ENCODE results near the gene SREBF2.

The SREBF2 gene

DNA sequence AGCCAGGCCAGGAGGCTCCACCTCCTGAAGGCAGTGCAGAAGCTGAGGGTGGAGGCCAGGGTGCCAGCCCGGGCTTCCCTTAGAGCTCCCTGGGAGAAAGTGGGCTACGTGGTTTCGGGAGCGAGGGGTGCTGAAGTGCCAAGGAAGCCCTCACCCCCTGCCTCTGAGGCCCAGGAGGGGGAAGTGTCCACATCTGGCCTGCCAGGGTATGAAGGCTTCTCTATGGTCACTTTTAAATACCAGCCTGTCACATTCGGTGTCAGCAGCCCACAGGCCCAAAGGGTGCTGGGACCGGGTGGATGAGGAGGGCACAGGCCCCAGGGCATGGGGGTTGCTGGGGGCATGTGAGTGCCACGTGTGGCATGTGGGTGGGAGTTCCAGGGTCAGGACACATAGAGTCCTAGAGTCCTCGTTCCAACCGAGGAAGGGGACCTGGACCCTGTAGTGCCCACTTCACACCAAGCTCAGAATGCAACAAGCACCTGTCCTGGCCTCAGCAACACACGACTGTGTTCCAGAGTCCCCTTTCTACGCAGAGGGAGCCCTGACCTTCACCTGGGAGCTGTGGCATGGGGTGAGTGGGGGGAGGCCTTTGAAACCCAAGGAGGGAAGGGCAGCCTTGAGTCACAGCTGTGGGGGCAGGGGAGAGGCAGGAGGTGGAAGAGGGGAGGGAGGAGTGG lies 80.3 kb downstream of the SREBF2 start:
- no peak for DNase-seq
- no peak overlapping the region for H2BK5ac ChIP-seq (ENCODE audit: low read depth, low read length, poor library complexity, severe bottlenecking)
- H2BK12ac ChIP-seq (ENCODE audit: low read length in 2 of 2), result no peak overlapping the region
- H2BK15ac ChIP-seq (ENCODE audit: low read depth, poor library complexity, severe bottlenecking), result no peak overlapping the region
- no peak overlapping the region for H2BK120ac ChIP-seq (ENCODE audit: low read depth, low read length)
- H3K23ac ChIP-seq (ENCODE audit: low read length in 2 of 2), result no peak overlapping the region
- H3K4me1 ChIP-seq (ENCODE audit: control insufficient read depth, insufficient read depth, low read depth, low read length), result peaks cover 47% of the 10 kb centered on the region
- no peaks in the 10 kb centered on the region for H3K9me3 ChIP-seq (ENCODE audit: control insufficient read depth, low read length)
- H2AFZ ChIP-seq (ENCODE audit: low read depth, low read length), result no peak overlapping the region
- H3K14ac ChIP-seq (ENCODE audit: low read length in 2 of 2), result no peak overlapping the region
- peak overlapping the region in 1 of 2 experiments; percentile 18 for H3K4me3 ChIP-seq (ENCODE audit: insufficient read depth in 1 of 2, low read depth in 1 of 2, low read length in 2 of 2)
- H4K91ac ChIP-seq (ENCODE audit: low read length), result no peak overlapping the region
- H3K27ac ChIP-seq (ENCODE audit: low read length, poor library complexity, severe bottlenecking), result no peak overlapping the region
- WGBS, result 71% methylated on average over 11 of the region's 11 CpGs
- no peak overlapping the region for H3K18ac ChIP-seq (ENCODE audit: low read depth in 1 of 2, low read length in 2 of 2)
- H3K27me3 ChIP-seq (ENCODE audit: control insufficient read depth in 1 of 2, insufficient read depth in 1 of 2, low read length in 2 of 2), result peaks cover 57 to 75% of the 10 kb centered on the region in 2 experiments
- H3K36me3 ChIP-seq (ENCODE audit: control insufficient read depth in 1 of 2, insufficient read depth in 2 of 2, low read depth in 1 of 2, low read length in 2 of 2), result peaks cover 0 to 4% of the 10 kb centered on the region in 2 experiments
- no peak overlapping the region for H3K9ac ChIP-seq (ENCODE audit: low read length)
- H3K79me1 ChIP-seq (replicated peaks; ENCODE audit: low read length, poor library complexity, severe bottlenecking), result no peaks in the 10 kb centered on the region
- H3K4ac ChIP-seq (ENCODE audit: low read depth in 1 of 2, low read length in 2 of 2), result no peak overlapping the region
- no peak overlapping the region for H3K4me2 ChIP-seq (ENCODE audit: low read length, poor library complexity, severe bottlenecking)
- no peak overlapping the region for H2AK5ac ChIP-seq (ENCODE audit: low read length, severe bottlenecking)
- H4K8ac ChIP-seq (ENCODE audit: low read length), result no peak overlapping the region

DNA sequence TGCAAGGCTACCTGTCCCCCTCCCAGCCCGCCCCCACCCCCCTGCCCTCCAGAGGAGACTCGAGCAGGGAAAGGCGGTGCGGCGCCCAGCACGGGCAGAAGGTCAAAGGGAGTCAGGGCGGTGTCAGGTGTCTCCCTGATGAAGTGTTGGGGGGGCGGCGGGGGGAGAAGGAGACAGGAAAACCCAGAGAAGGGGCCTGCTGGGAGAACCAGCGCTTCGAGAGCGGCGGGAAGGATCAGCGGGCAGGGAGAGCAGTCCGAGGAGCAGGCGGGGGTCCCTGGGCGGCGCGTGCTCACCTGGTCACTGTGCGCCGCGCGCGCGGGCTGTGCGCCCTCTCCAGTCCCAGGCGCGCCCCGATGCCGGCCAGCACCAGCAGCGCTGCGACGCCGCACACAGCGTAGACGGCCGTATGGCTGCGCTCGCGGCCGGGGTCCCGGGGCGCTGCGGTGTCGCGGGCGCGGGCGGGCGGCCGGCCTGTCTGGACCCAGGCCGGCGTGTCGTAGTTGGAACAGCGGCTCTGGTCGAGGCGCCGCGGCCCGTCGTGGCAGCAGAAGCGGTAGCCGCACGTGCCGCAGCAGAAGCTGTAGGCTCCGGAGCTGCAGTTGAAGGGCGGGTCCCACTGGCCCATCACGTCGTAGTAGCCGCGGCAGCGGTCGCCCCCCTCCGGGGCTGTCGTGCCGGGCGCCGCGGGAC lies 81.1 kb downstream of the SREBF2 start:
- no peak overlapping the region for H3K4me2 ChIP-seq (ENCODE audit: low read length, poor library complexity, severe bottlenecking)
- H2AK5ac ChIP-seq (ENCODE audit: low read length, severe bottlenecking), result no peak overlapping the region
- H3K27me3 ChIP-seq (ENCODE audit: control insufficient read depth in 1 of 2, insufficient read depth in 1 of 2, low read length in 2 of 2), result peaks cover 57 to 79% of the 10 kb centered on the region in 2 experiments
- H2BK5ac ChIP-seq (ENCODE audit: low read depth, low read length, poor library complexity, severe bottlenecking), result no peak overlapping the region
- H2BK12ac ChIP-seq (ENCODE audit: low read length in 2 of 2), result no peak overlapping the region
- no peaks in the 10 kb centered on the region for H3K9me3 ChIP-seq (ENCODE audit: control insufficient read depth, low read length)
- no peak overlapping the region for H3K9ac ChIP-seq (ENCODE audit: low read length)
- no peaks in the 10 kb centered on the region for H3K79me1 ChIP-seq (replicated peaks; ENCODE audit: low read length, poor library complexity, severe bottlenecking)
- no peak for DNase-seq
- no peak overlapping the region for H3K4ac ChIP-seq (ENCODE audit: low read depth in 1 of 2, low read length in 2 of 2)
- peaks cover 0 to 2% of the 10 kb centered on the region in 2 experiments for H3K36me3 ChIP-seq (ENCODE audit: control insufficient read depth in 1 of 2, insufficient read depth in 2 of 2, low read depth in 1 of 2, low read length in 2 of 2)
- no peak overlapping the region for H3K27ac ChIP-seq (ENCODE audit: low read length, poor library complexity, severe bottlenecking)
- peak overlapping the region in 1 of 2 experiments; percentile 36 for H3K23ac ChIP-seq (ENCODE audit: low read length in 2 of 2)
- no peak overlapping the region for H2BK15ac ChIP-seq (ENCODE audit: low read depth, poor library complexity, severe bottlenecking)
- H3K14ac ChIP-seq (ENCODE audit: low read length in 2 of 2), result no peak overlapping the region
- no peak overlapping the region for H2AFZ ChIP-seq (ENCODE audit: low read depth, low read length)
- H3K4me3 ChIP-seq (ENCODE audit: insufficient read depth in 1 of 2, low read depth in 1 of 2, low read length in 2 of 2), result no peak overlapping the region
- no peak overlapping the region for H4K8ac ChIP-seq (ENCODE audit: low read length)
- H3K18ac ChIP-seq (ENCODE audit: low read depth in 1 of 2, low read length in 2 of 2), result no peak overlapping the region
- 2% methylated on average over 53 of the region's 79 CpGs for WGBS
- no peak overlapping the region for H2BK120ac ChIP-seq (ENCODE audit: low read depth, low read length)
- peaks cover 50% of the 10 kb centered on the region for H3K4me1 ChIP-seq (ENCODE audit: control insufficient read depth, insufficient read depth, low read depth, low read length)
- peak overlapping the region; percentile 32 for H4K91ac ChIP-seq (ENCODE audit: low read length)

DNA sequence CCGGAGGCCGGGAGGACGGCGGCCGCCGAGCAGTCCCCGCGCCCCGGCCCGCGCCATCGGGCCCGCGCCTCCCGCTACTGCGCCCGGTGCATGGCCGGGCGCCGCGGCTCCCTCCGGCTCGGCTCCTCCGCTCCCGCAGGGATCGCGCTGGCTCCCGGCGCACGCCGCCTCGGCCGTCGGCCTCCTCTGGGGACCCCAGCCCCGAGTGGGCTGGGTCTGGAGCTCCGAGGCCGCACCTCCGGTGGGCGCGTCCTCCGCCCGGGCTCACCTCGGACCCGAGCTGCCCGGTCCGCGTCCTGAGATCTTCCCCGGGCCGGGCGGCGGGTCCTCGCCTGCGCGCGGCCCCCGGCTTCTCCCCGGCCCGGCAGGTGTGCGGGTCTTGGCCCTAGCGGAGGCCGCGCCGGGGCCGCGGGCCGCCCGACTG lies 81.7 kb downstream of the SREBF2 start:
- no peak overlapping the region for H4K91ac ChIP-seq (ENCODE audit: low read length)
- H3K9ac ChIP-seq (ENCODE audit: low read length), result no peak overlapping the region
- H2AFZ ChIP-seq (ENCODE audit: low read depth, low read length), result no peak overlapping the region
- no peak overlapping the region for H2BK12ac ChIP-seq (ENCODE audit: low read length in 2 of 2)
- H3K4me2 ChIP-seq (ENCODE audit: low read length, poor library complexity, severe bottlenecking), result peak overlapping the region; percentile 68
- no peak overlapping the region for H3K14ac ChIP-seq (ENCODE audit: low read length in 2 of 2)
- no peaks in the 10 kb centered on the region for H3K36me3 ChIP-seq (ENCODE audit: control insufficient read depth in 1 of 2, insufficient read depth in 2 of 2, low read depth in 1 of 2, low read length in 2 of 2)
- H3K18ac ChIP-seq (ENCODE audit: low read depth in 1 of 2, low read length in 2 of 2), result no peak overlapping the region
- no peak overlapping the region for H2BK5ac ChIP-seq (ENCODE audit: low read depth, low read length, poor library complexity, severe bottlenecking)
- no peak overlapping the region for H3K23ac ChIP-seq (ENCODE audit: low read length in 2 of 2)
- H2BK15ac ChIP-seq (ENCODE audit: low read depth, poor library complexity, severe bottlenecking), result no peak overlapping the region
- H2AK5ac ChIP-seq (ENCODE audit: low read length, severe bottlenecking), result no peak overlapping the region
- no peak overlapping the region for H3K27ac ChIP-seq (ENCODE audit: low read length, poor library complexity, severe bottlenecking)
- peaks cover 55% of the 10 kb centered on the region for H3K4me1 ChIP-seq (ENCODE audit: control insufficient read depth, insufficient read depth, low read depth, low read length)
- H3K4me3 ChIP-seq (ENCODE audit: insufficient read depth in 1 of 2, low read depth in 1 of 2, low read length in 2 of 2), result no peak overlapping the region
- no peaks in the 10 kb centered on the region for H3K79me1 ChIP-seq (replicated peaks; ENCODE audit: low read length, poor library complexity, severe bottlenecking)
- WGBS, result under 1% methylated on average over 19 of the region's 67 CpGs
- H3K9me3 ChIP-seq (ENCODE audit: control insufficient read depth, low read length), result no peaks in the 10 kb centered on the region
- no peak overlapping the region for H2BK120ac ChIP-seq (ENCODE audit: low read depth, low read length)
- DNase-seq, result no peak
- peaks cover 57 to 84% of the 10 kb centered on the region in 2 experiments for H3K27me3 ChIP-seq (ENCODE audit: control insufficient read depth in 1 of 2, insufficient read depth in 1 of 2, low read length in 2 of 2)
- H3K4ac ChIP-seq (ENCODE audit: low read depth in 1 of 2, low read length in 2 of 2), result no peak overlapping the region
- no peak overlapping the region for H4K8ac ChIP-seq (ENCODE audit: low read length)

DNA sequence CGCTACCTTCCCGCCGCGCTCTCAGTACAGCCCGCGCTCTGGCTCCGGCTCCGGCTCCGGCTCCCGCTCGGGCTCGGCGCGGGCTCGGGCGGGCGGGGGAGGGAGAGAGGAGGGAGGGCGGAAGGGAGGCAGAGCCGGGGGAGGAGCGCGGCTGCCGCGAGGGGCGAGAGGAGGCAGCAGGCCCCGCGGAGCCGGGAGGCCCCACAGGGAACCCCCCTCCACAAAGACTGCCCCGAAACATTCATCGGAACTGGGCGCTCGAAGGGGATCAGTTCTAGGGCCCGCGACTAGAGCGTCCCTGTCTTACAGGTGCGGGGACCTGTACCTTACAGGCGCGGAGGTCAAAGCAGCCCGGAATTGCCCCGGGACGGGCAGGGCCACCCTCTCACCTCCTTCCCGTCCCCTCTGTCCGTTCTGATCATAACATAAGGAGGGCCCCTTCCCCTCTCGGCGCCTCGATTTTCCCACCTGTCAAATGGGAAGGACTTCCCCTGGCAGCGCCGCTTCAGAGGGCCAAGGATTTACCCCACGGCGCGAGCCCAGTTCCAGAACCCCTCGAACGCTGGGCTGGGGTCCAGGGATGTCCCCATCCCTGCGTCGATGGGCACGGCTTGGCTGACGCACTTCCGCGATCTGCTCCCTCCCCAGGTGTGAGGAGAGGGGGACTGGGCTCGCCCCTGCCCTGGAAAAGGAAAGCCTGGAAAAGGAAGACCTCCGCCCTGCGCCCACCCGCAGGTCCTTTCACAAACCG lies 82.3 kb downstream of the SREBF2 start, which contains the start of gene SHISA8:
SHISA8 (minus strand) TSS at position 40 of the 751 bp plus-strand sequence. CDS start 407 bp downstream, outside the sequence.
- no peak within 1 kb of the TSS for H4K8ac ChIP-seq (ENCODE audit: low read length)
- peaks cover 57 to 84% of the 10 kb centered on the region in 2 experiments for H3K27me3 ChIP-seq (ENCODE audit: control insufficient read depth in 1 of 2, insufficient read depth in 1 of 2, low read length in 2 of 2)
- H4K91ac ChIP-seq (ENCODE audit: low read length), result peak within 1 kb of the TSS; percentile 32
- H3K79me1 ChIP-seq (replicated peaks; ENCODE audit: low read length, poor library complexity, severe bottlenecking), result no peaks in the 10 kb centered on the region
- no peak within 1 kb of the TSS for H2BK120ac ChIP-seq (ENCODE audit: low read depth, low read length)
- no peak within 1 kb of the TSS for H3K27ac ChIP-seq (ENCODE audit: low read length, poor library complexity, severe bottlenecking)
- peak within 1 kb of the TSS in 1 of 2 experiments; percentile 36 for H3K23ac ChIP-seq (ENCODE audit: low read length in 2 of 2)
- H3K9me3 ChIP-seq (ENCODE audit: control insufficient read depth, low read length), result no peaks in the 10 kb centered on the region
- H3K4ac ChIP-seq (ENCODE audit: low read depth in 1 of 2, low read length in 2 of 2), result no peak within 1 kb of the TSS
- WGBS, result 3% methylated on average over 43 of the region's 63 CpGs
- H3K14ac ChIP-seq (ENCODE audit: low read length in 2 of 2), result no peak within 1 kb of the TSS
- peak within 1 kb of the TSS; percentile 68 for H3K4me2 ChIP-seq (ENCODE audit: low read length, poor library complexity, severe bottlenecking)
- H3K4me3 ChIP-seq (ENCODE audit: insufficient read depth in 1 of 2, low read depth in 1 of 2, low read length in 2 of 2), result no peak within 1 kb of the TSS
- no peak within 1 kb of the TSS for H2BK5ac ChIP-seq (ENCODE audit: low read depth, low read length, poor library complexity, severe bottlenecking)
- no peak within 1 kb of the TSS for H2BK12ac ChIP-seq (ENCODE audit: low read length in 2 of 2)
- H3K9ac ChIP-seq (ENCODE audit: low read length), result no peak within 1 kb of the TSS
- H3K18ac ChIP-seq (ENCODE audit: low read depth in 1 of 2, low read length in 2 of 2), result no peak within 1 kb of the TSS
- no peak within 1 kb of the TSS for H2AFZ ChIP-seq (ENCODE audit: low read depth, low read length)
- no peaks in the 10 kb centered on the region for H3K36me3 ChIP-seq (ENCODE audit: control insufficient read depth in 1 of 2, insufficient read depth in 2 of 2, low read depth in 1 of 2, low read length in 2 of 2)
- peak; percentile 54 for DNase-seq
- peaks cover 52% of the 10 kb centered on the region for H3K4me1 ChIP-seq (ENCODE audit: control insufficient read depth, insufficient read depth, low read depth, low read length)
- no peak within 1 kb of the TSS for H2BK15ac ChIP-seq (ENCODE audit: low read depth, poor library complexity, severe bottlenecking)
- H2AK5ac ChIP-seq (ENCODE audit: low read length, severe bottlenecking), result no peak within 1 kb of the TSS

All from mesenchymal stem cell (in vitro differentiated cells and primary cell).